ENCODE measurements around the gene SUCLG2.

The SUCLG2 gene

DNA sequence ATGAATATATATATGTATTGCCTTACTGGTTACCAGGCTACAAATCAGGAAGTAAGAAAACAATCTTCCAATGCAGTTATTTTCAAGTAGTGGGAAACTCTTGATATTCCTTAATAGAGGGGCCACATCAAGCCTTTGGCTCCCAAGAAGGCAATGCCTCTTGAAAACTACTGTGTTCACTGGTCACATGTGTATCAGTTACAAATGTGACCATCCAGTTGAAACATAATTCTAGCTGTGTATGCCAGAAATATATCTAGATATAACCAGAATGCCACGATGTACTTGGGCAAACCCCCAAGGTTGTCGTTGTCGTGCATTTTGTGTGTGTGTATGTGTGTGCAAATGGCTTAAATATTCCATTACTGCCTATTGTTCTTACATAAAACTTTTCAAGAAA lies 200.8 kb downstream of the SUCLG2 start:
- no peak for TF ChIP-seq ZFP3 (tag by site-specific recombination; IDR thresholded peaks at IDR 0.05; ENCODE audit: low read depth)
- no peak for TF ChIP-seq ZNF549 (tag by site-specific recombination; IDR thresholded peaks at IDR 0.05)
- no peak for TF ChIP-seq ZNF214 (tag by site-specific recombination; IDR thresholded peaks at IDR 0.05; ENCODE audit: borderline replicate concordance)
- no peak for TF ChIP-seq MZF1 (tag by site-specific recombination; IDR thresholded peaks at IDR 0.05; ENCODE audit: borderline replicate concordance)
- no peak for TF ChIP-seq ZBTB1 (tag by site-specific recombination; IDR thresholded peaks at IDR 0.05)
- no peak for TF ChIP-seq ZNF112 (tag by site-specific recombination; IDR thresholded peaks at IDR 0.05)
- no peak for TF ChIP-seq ZNF629 (tag by site-specific recombination; IDR thresholded peaks at IDR 0.05)
- TF ChIP-seq KLF7 (tag by site-specific recombination; IDR thresholded peaks at IDR 0.05; ENCODE audit: borderline replicate concordance) = no peak
- no peak for TF ChIP-seq ZNF175 (tag by site-specific recombination; IDR thresholded peaks at IDR 0.05)
- TF ChIP-seq KLF16 (tag by site-specific recombination; IDR thresholded peaks at IDR 0.05) = no peak
- Histone ChIP-seq H3K27ac (ENCODE audit: extremely low read depth, low read depth, low read length) (no peak overlapping the region), H3K36me3 (ENCODE audit: control insufficient read depth in 2 of 2, insufficient read depth in 1 of 2, low read length in 2 of 2) (no peaks in the 10 kb centered on the region), H3K4me3 (ENCODE audit: low read depth, low read length) (no peak overlapping the region), H3K4me1 (ENCODE audit: control insufficient read depth, insufficient read depth, low read length) (no peaks in the 10 kb centered on the region), H3K9me3 (ENCODE audit: control insufficient read depth, insufficient read depth, low read depth, low read length) (no peaks in the 10 kb centered on the region)
- ChIA-PET POLR2A (interaction anchor here (0.6 kb wide), 1 partner anchor 912 kb away, joined by 6 read pairs; no protein-coding TSS in a partner anchor), CTCF (no interaction called here)

DNA sequence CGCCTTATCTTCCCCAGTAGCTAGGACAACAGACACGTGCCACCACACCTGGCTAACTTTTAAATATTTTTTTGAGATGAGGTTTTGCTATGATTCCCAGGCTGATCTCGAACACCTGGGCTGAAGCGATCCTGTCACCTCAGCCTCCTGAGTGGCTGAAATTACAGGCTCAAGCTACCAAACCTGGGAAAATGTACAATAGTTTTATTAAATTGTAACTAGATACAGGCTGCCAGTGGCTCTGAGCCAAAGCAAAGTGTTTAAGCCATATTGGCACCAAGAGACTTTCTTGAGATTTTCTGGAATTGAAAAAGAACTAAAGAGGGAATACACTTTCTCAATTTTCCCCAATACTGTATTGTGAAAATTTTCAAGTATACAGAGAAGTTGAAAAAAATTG lies 204.3 kb downstream of the SUCLG2 start:
- no peaks in the 10 kb centered on the region for H3K36me3 ChIP-seq (ENCODE audit: control insufficient read depth in 2 of 2, insufficient read depth in 1 of 2, low read length in 2 of 2)
- no peaks in the 10 kb centered on the region for H3K9me3 ChIP-seq (ENCODE audit: control insufficient read depth, insufficient read depth, low read depth, low read length)
- no peak overlapping the region for H3K27ac ChIP-seq (ENCODE audit: extremely low read depth, low read depth, low read length)
- no peak for TF ChIP-seq ZNF658 (tag by site-specific recombination; IDR thresholded peaks at IDR 0.05)
- no peak for TF ChIP-seq ZBTB20 (tag by site-specific recombination; IDR thresholded peaks at IDR 0.05)
- TF ChIP-seq ZNF701 (tag by site-specific recombination; IDR thresholded peaks at IDR 0.05) = no peak
- TF ChIP-seq ZNF350 (tag by site-specific recombination; IDR thresholded peaks at IDR 0.05) = no peak
- TF ChIP-seq, protein P1, sequence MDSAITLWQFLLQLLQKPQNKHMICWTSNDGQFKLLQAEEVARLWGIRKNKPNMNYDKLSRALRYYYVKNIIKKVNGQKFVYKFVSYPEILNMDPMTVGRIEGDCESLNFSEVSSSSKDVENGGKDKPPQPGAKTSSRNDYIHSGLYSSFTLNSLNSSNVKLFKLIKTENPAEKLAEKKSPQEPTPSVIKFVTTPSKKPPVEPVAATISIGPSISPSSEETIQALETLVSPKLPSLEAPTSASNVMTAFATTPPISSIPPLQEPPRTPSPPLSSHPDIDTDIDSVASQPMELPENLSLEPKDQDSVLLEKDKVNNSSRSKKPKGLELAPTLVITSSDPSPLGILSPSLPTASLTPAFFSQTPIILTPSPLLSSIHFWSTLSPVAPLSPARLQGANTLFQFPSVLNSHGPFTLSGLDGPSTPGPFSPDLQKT (IDR thresholded peaks at IDR 0.05; ENCODE audit: borderline replicate concordance, low read depth, low read length) = no peak
- TF ChIP-seq ZEB2 (tag by site-specific recombination; IDR thresholded peaks at IDR 0.05) = no peak
- CTCF ChIA-PET = no interaction called here
- H3K4me1 ChIP-seq (ENCODE audit: control insufficient read depth, insufficient read depth, low read length) = no peaks in the 10 kb centered on the region
- H3K4me3 ChIP-seq (ENCODE audit: low read depth, low read length) = no peak overlapping the region
- POLR2A ChIA-PET = no interaction called here

DNA sequence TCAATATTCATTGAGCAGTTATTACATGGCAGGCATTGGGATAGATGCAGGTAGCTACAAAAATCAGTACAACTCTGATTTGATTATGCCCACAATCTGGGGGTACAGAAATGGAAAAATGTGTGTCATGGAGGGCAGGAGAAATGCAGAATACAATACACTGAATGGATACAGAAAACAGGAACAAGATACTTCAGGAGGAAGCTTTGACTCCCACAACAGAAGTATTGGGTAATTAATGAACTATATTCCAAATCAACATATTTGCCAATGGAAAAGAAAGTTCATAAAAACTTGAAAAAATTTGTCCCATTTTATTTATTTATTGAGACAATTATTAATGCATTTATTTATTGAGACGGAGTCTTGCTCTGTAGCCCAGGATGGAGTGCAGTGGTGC lies 207.0 kb downstream of the SUCLG2 start:
- Histone ChIP-seq H3K4me1 (ENCODE audit: control insufficient read depth, insufficient read depth, low read length) (no peaks in the 10 kb centered on the region), H3K4me3 (ENCODE audit: low read depth, low read length) (no peak overlapping the region), H3K9me3 (ENCODE audit: control insufficient read depth, insufficient read depth, low read depth, low read length) (no peaks in the 10 kb centered on the region), H3K27ac (ENCODE audit: extremely low read depth, low read depth, low read length) (no peak overlapping the region), H3K36me3 (ENCODE audit: control insufficient read depth in 2 of 2, insufficient read depth in 1 of 2, low read length in 2 of 2) (no peaks in the 10 kb centered on the region)
- ChIA-PET POLR2A (no interaction called here), CTCF (no interaction called here)
- no peak for TF ChIP-seq ZNF391 (tag by site-specific recombination; IDR thresholded peaks at IDR 0.05; ENCODE audit: borderline replicate concordance, low read depth)
- no peak for TF ChIP-seq ZNF658 (tag by site-specific recombination; IDR thresholded peaks at IDR 0.05)
- TF ChIP-seq ZFP37 (tag by site-specific recombination; IDR thresholded peaks at IDR 0.05) = no peak
- TF ChIP-seq, protein P2, sequence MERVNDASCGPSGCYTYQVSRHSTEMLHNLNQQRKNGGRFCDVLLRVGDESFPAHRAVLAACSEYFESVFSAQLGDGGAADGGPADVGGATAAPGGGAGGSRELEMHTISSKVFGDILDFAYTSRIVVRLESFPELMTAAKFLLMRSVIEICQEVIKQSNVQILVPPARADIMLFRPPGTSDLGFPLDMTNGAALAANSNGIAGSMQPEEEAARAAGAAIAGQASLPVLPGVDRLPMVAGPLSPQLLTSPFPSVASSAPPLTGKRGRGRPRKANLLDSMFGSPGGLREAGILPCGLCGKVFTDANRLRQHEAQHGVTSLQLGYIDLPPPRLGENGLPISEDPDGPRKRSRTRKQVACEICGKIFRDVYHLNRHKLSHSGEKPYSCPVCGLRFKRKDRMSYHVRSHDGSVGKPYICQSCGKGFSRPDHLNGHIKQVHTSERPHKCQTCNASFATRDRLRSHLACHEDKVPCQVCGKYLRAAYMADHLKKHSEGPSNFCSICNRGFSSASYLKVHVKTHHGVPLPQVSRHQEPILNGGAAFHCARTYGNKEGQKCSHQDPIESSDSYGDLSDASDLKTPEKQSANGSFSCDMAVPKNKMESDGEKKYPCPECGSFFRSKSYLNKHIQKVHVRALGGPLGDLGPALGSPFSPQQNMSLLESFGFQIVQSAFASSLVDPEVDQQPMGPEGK (tag by site-specific recombination; IDR thresholded peaks at IDR 0.05) = no peak
- TF ChIP-seq ZNF138 (tag by site-specific recombination; IDR thresholded peaks at IDR 0.05; ENCODE audit: borderline replicate concordance) = no peak
- TF ChIP-seq RBAK (tag by site-specific recombination; IDR thresholded peaks at IDR 0.05) = no peak
- TF ChIP-seq, protein P3, sequence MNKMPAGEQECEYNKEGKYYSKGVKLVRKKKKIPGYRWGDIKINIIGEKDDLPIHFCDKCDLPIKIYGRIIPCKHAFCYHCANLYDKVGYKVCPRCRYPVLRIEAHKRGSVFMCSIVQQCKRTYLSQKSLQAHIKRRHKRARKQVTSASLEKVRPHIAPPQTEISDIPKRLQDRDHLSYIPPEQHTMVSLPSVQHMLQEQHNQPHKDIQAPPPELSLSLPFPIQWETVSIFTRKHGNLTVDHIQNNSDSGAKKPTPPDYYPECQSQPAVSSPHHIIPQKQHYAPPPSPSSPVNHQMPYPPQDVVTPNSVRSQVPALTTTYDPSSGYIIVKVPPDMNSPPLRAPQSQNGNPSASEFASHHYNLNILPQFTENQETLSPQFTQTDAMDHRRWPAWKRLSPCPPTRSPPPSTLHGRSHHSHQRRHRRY (tag by site-specific recombination; IDR thresholded peaks at IDR 0.05) = no peak
- no peak for TF ChIP-seq ZSCAN16 (tag by site-specific recombination; IDR thresholded peaks at IDR 0.05)
- TF ChIP-seq ZNF777 (tag by site-specific recombination; IDR thresholded peaks at IDR 0.05; ENCODE audit: borderline replicate concordance) = no peak
- no peak for TF ChIP-seq ZNF768 (tag by site-specific recombination; IDR thresholded peaks at IDR 0.05)
- TF ChIP-seq ZFP69B (tag by site-specific recombination; IDR thresholded peaks at IDR 0.05) = no peak
- TF ChIP-seq ZBTB8A (tag by site-specific recombination; IDR thresholded peaks at IDR 0.05) = no peak
- no peak for TF ChIP-seq ZBTB48 (tag by site-specific recombination; IDR thresholded peaks at IDR 0.05)
- no peak for TF ChIP-seq ZFHX2 (tag by site-specific recombination; conservative IDR thresholded peaks at IDR 0.05)
- no peak for TF ChIP-seq GLI4 (tag by site-specific recombination; IDR thresholded peaks at IDR 0.05)
